IMR-90 (cell line): Measurements from ENCODE around the gene FARP1. TPM values are rescaled to one million over a fixed set of nuclear protein-coding genes. Genes with fewer than 3 reads are reported as not detected.

ENCODE experiments used
- ATAC-seq: fragments of 200-7000 bp; cut with Tn5 transposase; 2 replicates; pipeline ENCODE4 v1.9.1; 2020; ENCODE audit warnings: low read depth, mild to moderate bottlenecking, moderate library complexity
- BruUV-seq: library from RNA; stranded (reverse); fragments of 400-500 nt; replicated peaks from 2 replicates; lab custom pipeline; 2021; lab: Mats Ljungman, UMichigan
- CTCF ChIA-PET: fragments of 300-600 bp; formaldehyde crosslinking; extraction: SDS; loops from one replicate; lab custom pipeline; 2021; ENCODE audit warnings: antibody characterized with exemption; lab: Yijun Ruan, JAX
- POLR2A ChIA-PET: fragments of 300-600 bp; sonication (Branson Sonifier 250); formaldehyde crosslinking; loops from one replicate; lab custom pipeline; 2022; ENCODE audit warnings: antibody characterized with exemption; ENCODE audit not compliant: unreplicated experiment; lab: Charles Lee
- DNase-seq: peaks from one replicate; pipeline ENCODE4 v3.0.0; 2013
- H2AFZ ChIP-seq: replicated peaks from 2 replicates; pipeline ENCODE3; 2013; ENCODE audit warnings: low read length, mild to moderate bottlenecking; ENCODE audit not compliant: poor library complexity
- H2AK5ac ChIP-seq: 2 replicates; pipeline ENCODE4 v1.6.1; 2013; ENCODE audit warnings: low read depth, low read length, inconsistent platforms
- H2AK9ac ChIP-seq: replicated peaks from 2 replicates; pipeline ENCODE3; 2013; ENCODE audit warnings: mild to moderate bottlenecking, low read depth, low read length, moderate library complexity; ENCODE audit not compliant: poor library complexity
- H2BK120ac ChIP-seq: 2 replicates; pipeline ENCODE4 v1.6.1; 2013; ENCODE audit warnings: low read depth, low read length, inconsistent platforms
- H2BK15ac ChIP-seq: 3 replicates; pipeline ENCODE4 v1.6.1; 2013; ENCODE audit warnings: low read depth, low read length, inconsistent platforms
- H2BK20ac ChIP-seq: 2 replicates; pipeline ENCODE4 v1.6.1; 2013; ENCODE audit warnings: low read depth, mild to moderate bottlenecking, inconsistent platforms, low read length, moderate library complexity
- H2BK5ac ChIP-seq: 2 replicates; pipeline ENCODE4 v1.6.1; 2013; ENCODE audit warnings: mild to moderate bottlenecking, low read depth, low read length, inconsistent platforms; ENCODE audit not compliant: poor library complexity, severe bottlenecking
- H3K14ac ChIP-seq: replicated peaks from 2 replicates; pipeline ENCODE4 v1.6.1; 2013; ENCODE audit warnings: low read depth, low read length, inconsistent platforms
- H3K18ac ChIP-seq: 2 replicates; pipeline ENCODE4 v1.6.1; 2013; ENCODE audit warnings: low read depth, low read length, control low read depth
- H3K23ac ChIP-seq: 2 replicates; pipeline ENCODE4 v1.6.1; 2013; ENCODE audit warnings: low read depth, low read length, inconsistent platforms
- H3K27ac ChIP-seq: 2 replicates; pipeline ENCODE4 v1.5.1; 2013; ENCODE audit warnings: mild to moderate bottlenecking, control low read depth, low read length; ENCODE audit not compliant: insufficient read depth
- H3K27me3 ChIP-seq: 2 replicates; pipeline ENCODE4 v1.6.1; 2013; ENCODE audit warnings: low read length; ENCODE audit not compliant: control insufficient read depth, insufficient read depth
- H3K36me3 ChIP-seq: 2 replicates; pipeline ENCODE4 v1.6.1; 2013; ENCODE audit warnings: low read length, mixed read lengths; ENCODE audit not compliant: control insufficient read depth, insufficient read depth
- H3K4ac ChIP-seq: 2 replicates; pipeline ENCODE4 v1.6.1; 2013; ENCODE audit warnings: low read depth, low read length, inconsistent platforms
- H3K4me1 ChIP-seq: 2 replicates; pipeline ENCODE4 v1.6.1; 2013; ENCODE audit warnings: low read length, mixed read lengths; ENCODE audit not compliant: control insufficient read depth, insufficient read depth
- H3K4me2 ChIP-seq: 2 replicates; pipeline ENCODE4 v1.6.1; 2013; ENCODE audit warnings: low read depth, mild to moderate bottlenecking, control low read depth, low read length, moderate library complexity
- H3K4me3 ChIP-seq: 2 replicates; pipeline ENCODE4 v1.5.1; 2013; ENCODE audit warnings: low read depth, mild to moderate bottlenecking, control low read depth, low read length, moderate library complexity; ENCODE audit not compliant: insufficient read depth
- H3K56ac ChIP-seq: 2 replicates; pipeline ENCODE4 v1.6.1; 2013; ENCODE audit warnings: low read length, inconsistent platforms; ENCODE audit not compliant: insufficient read depth; ENCODE audit errors: extremely low read depth
- H3K79me1 ChIP-seq, 2 experiments: 2 replicates each; pipeline ENCODE4 v1.6.1; 2013; ENCODE audit warnings: low read length in 2 of 2, inconsistent platforms in 1 of 2, low read depth in 1 of 2
- H3K9ac ChIP-seq: 2 replicates; pipeline ENCODE4 v1.6.1; 2013; ENCODE audit warnings: low read depth, low read length, control low read depth
- H3K9me1 ChIP-seq: 2 replicates; pipeline ENCODE4 v1.6.1; 2013; ENCODE audit warnings: low read length, inconsistent platforms; ENCODE audit not compliant: insufficient read depth
- H3K9me3 ChIP-seq: 2 replicates; pipeline ENCODE4 v1.6.1; 2013; ENCODE audit warnings: low read length; ENCODE audit not compliant: control insufficient read depth, insufficient read depth
- H4K20me1 ChIP-seq: 2 replicates; pipeline ENCODE4 v1.6.1; 2013; ENCODE audit warnings: low read length, inconsistent platforms; ENCODE audit not compliant: insufficient read depth
- H4K5ac ChIP-seq: 2 replicates; pipeline ENCODE4 v1.6.1; 2013; ENCODE audit warnings: mild to moderate bottlenecking, low read depth, low read length, control low read depth
- H4K8ac ChIP-seq, 2 experiments: 2 replicates each; pipeline ENCODE4 v1.6.1; 2013; ENCODE audit warnings: low read depth in 2 of 2, low read length in 2 of 2, control low read depth in 1 of 2, inconsistent platforms in 1 of 2
- H4K91ac ChIP-seq: 2 replicates; pipeline ENCODE4 v1.6.1; 2013; ENCODE audit warnings: low read depth, low read length, inconsistent platforms; ENCODE audit not compliant: insufficient read depth
- BHLHE40 ChIP-seq: fragments of 150-350 bp; IDR thresholded peaks from 2 replicates; pipeline ENCODE4 v1.6.1; 2016; ENCODE audit warnings: mild to moderate bottlenecking, low read depth, low read length
- CEBPB ChIP-seq: IDR thresholded peaks from 2 replicates; pipeline ENCODE4 v1.6.1; 2012; ENCODE audit warnings: low read depth, low read length, improper control_type of control experiment
- CHD1 ChIP-seq: IDR thresholded peaks from 2 replicates; pipeline ENCODE4 v1.6.1; 2012; ENCODE audit warnings: low read depth, low read length, improper control_type of control experiment
- CTCF ChIP-seq: conservative IDR thresholded peaks from 2 replicates; pipeline ENCODE4 v1.5.1; 2012; ENCODE audit warnings: mild to moderate bottlenecking, low read depth, low read length, improper control_type of control experiment
- ELK1 ChIP-seq: fragments of 150-350 bp; IDR thresholded peaks from 2 replicates; pipeline ENCODE4 v1.6.1; 2016; ENCODE audit warnings: low read depth, mild to moderate bottlenecking, low read length, moderate library complexity, borderline replicate concordance
- FOS ChIP-seq: fragments of 150-350 bp; IDR thresholded peaks from 2 replicates; pipeline ENCODE4 v1.6.1; 2016; ENCODE audit warnings: low read depth, low read length
- MAFK ChIP-seq: IDR thresholded peaks from 2 replicates; pipeline ENCODE4 v1.6.1; 2012; ENCODE audit warnings: low read depth, low read length, improper control_type of control experiment
- MAZ ChIP-seq: IDR thresholded peaks from 2 replicates; pipeline ENCODE4 v1.6.1; 2012; ENCODE audit warnings: low read depth, mild to moderate bottlenecking, low read length, improper control_type of control experiment, moderate library complexity, borderline replicate concordance
- MXI1 ChIP-seq: IDR thresholded peaks from 2 replicates; pipeline ENCODE4 v1.6.1; 2012; ENCODE audit warnings: low read depth, mild to moderate bottlenecking, low read length, moderate library complexity, borderline replicate concordance
- NFE2L2 ChIP-seq: fragments of 150-350 bp; IDR thresholded peaks from 2 replicates; pipeline ENCODE4 v1.6.1; 2016; ENCODE audit warnings: low read depth, mild to moderate bottlenecking, low read length
- POLR2A ChIP-seq: IDR thresholded peaks from 2 replicates; pipeline ENCODE4 v1.6.1; 2012; ENCODE audit warnings: mild to moderate bottlenecking, low read depth, low read length
- RAD21 ChIP-seq: IDR thresholded peaks from 2 replicates; pipeline ENCODE4 v1.6.1; 2012; ENCODE audit warnings: low read length, improper control_type of control experiment
- RCOR1 ChIP-seq: IDR thresholded peaks from 2 replicates; pipeline ENCODE4 v1.6.1; 2012; ENCODE audit warnings: mild to moderate bottlenecking, low read length, improper control_type of control experiment; ENCODE audit not compliant: insufficient replicate concordance
- RFX5 ChIP-seq: IDR thresholded peaks from 2 replicates; pipeline ENCODE4 v1.8.0; 2012; ENCODE audit warnings: low read depth, mild to moderate bottlenecking, low read length, moderate library complexity
- WGBS, 2 experiments: methylation state at CpG; one replicate each; pipeline versions ENCODE4 v1.1.5 to v1.1.7; 2013; ENCODE audit warnings: missing lambda C conversion rate in 2 of 2; ENCODE audit not compliant: insufficient read length in 1 of 2; ENCODE audit errors: extremely low coverage in 2 of 2; 5-methylcytosine and 5-hydroxymethylcytosine counted together
- dilution Hi-C: fragments of 300-500 bp; cut with HindIII; formaldehyde crosslinking; loops from one replicate; pipeline ENCODE4 v1.14.3; 2018; ENCODE audit warnings: low sequenced_read_pairs; ENCODE audit not compliant: unreplicated experiment
- in situ Hi-C: fragments of 300-500 bp; cut with MboI; formaldehyde crosslinking; loops from 3 replicates; pipeline ENCODE4 v1.14.3; 2019; ENCODE audit warnings: low sequenced_read_pairs, inconsistent platforms, mixed read lengths
- intact Hi-C: fragments of 100-400 bp; cut with micrococcal nuclease; formaldehyde crosslinking; loops from 2 replicates; pipeline ENCODE4 v1.10.0; 2022
- polyA plus RNA-seq, 3 experiments: library from polyadenylated mRNA; depleted of rRNA; stranded (reverse); fragments of >200 nt; gene quantifications; 2 replicates each; pipeline ENCODE4 v1.2.3, GENCODE V29; 2012; ENCODE audit warnings: low replicate concordance in 1 of 3
- total RNA-seq: library from RNA; depleted of rRNA; stranded (reverse); fragments of >200 nt; gene quantifications from 2 replicates; pipeline ENCODE4 v1.2.3, GENCODE V29; 2012

FARP1 gene
- total and polyA plus RNA-seq, 2 of the 4 experiments (the other 2 are of a cell fraction) = 39.6 to 57.0 TPM

- TF ChIP-seq FOS = no peak
- TF ChIP-seq ELK1 = no peak
- TF ChIP-seq MAZ = no peak
Observed at GRCh38 chr13:98468929-98469328, 326.0 kb downstream of the FARP1 start (continued).

GRCh38 chr13:98470920-98471319 is 328.0 kb downstream of the FARP1 start:
- Histone ChIP-seq H3K27me3 (no peaks in the 10 kb centered on the region), H4K8ac (no peak overlapping the region), H3K27ac (no peak overlapping the region), H2BK15ac (no peak overlapping the region), H3K4me1 (peaks cover 3% of the 10 kb centered on the region; the same call in 1 of the 2 replicates), H3K9me3 (no peaks in the 10 kb centered on the region), H2BK20ac (no peak overlapping the region), H3K4me2 (no peak overlapping the region), H2AK9ac (no peak overlapping the region), H3K4me3 (no peak overlapping the region), H3K56ac (no peak overlapping the region), H4K5ac (no peak overlapping the region), H3K79me1 (peaks cover 26 to 89% of the 10 kb centered on the region in 2 experiments), H2BK120ac (no peak overlapping the region), H3K9ac (no peak overlapping the region), H3K14ac (no peak overlapping the region), H4K20me1 (peaks cover 26% of the 10 kb centered on the region), H2BK5ac (no peak overlapping the region), H3K36me3 (peaks cover 50% of the 10 kb centered on the region), H2AFZ (no peak overlapping the region), H2AK5ac (no peak overlapping the region), H3K9me1 (peaks cover 10% of the 10 kb centered on the region), H3K23ac (0 out of 2 replicates have a peak overlapping the region, but pooled peaks have one; percentile 8), H4K91ac (no peak overlapping the region), H3K4ac (no peak overlapping the region), H3K18ac (no peak overlapping the region)
- dilution Hi-C loops = loop anchor here (25.0 kb wide), 1 partner anchor 191 kb away; no protein-coding TSS in a partner anchor
- intact Hi-C loops = no loop called here
- no peak for ATAC-seq
- CTCF ChIA-PET = no interaction called here
- POLR2A ChIA-PET = no interaction called here
- in situ Hi-C loops = no loop called here
- no TSS peak for BruUV-seq
- no peak for DNase-seq
- WGBS, 2 experiments = 89% methylated on average over 4 of the region's 6 CpGs; no CpG with 5 or more reads in 1 of the 2 experiments
- TF ChIP-seq MXI1 (no peak), RCOR1 (no peak), POLR2A (no peak), RFX5 (no peak), CEBPB (no peak), MAFK (no peak), BHLHE40 (no peak), NFE2L2 (no peak), RAD21 (no peak), CTCF (no peak), ELK1 (no peak), FOS (no peak), CHD1 (no peak)
